ENCODE data around the gene GPC6.

DNA sequence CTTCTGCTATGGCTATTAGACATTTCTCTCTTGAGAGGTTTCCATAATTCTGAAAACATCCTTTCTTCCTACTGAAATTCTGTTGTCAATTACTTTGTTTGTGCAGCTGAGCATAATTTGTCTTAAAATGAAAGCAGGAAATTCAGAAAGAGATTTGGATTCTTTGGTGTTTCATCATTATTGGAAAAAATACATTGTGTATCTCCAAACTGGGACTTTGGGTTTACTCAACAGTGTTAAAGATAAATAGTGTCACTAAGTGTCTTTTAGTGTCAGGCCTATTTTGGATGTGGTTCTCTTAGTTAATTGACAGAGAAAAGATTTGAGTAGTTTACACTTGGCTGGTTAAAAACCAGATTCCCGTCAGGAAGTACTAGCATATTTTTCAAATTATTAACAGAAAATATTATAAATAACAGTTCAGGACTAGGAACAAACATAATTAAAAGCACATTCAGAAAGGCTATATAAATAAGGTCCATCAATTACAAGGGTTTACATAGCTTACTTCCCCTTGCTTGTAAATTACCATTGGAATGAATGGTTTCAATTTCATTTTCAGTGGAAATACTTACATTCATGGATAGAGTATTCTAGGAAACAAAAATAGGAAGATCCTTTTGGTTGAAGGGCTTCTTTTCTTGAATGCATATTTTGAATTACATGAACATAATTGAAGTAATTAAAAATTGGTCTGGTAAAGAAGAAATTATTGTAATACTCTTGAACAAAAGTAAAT lies 483.1 kb downstream of the GPC6 start:
- TF ChIP-seq EZH2phosphoT487 (IDR thresholded peaks at IDR 0.05; ENCODE audit: borderline replicate concordance, low read depth, low read length): no peak
- TF ChIP-seq, protein P1, sequence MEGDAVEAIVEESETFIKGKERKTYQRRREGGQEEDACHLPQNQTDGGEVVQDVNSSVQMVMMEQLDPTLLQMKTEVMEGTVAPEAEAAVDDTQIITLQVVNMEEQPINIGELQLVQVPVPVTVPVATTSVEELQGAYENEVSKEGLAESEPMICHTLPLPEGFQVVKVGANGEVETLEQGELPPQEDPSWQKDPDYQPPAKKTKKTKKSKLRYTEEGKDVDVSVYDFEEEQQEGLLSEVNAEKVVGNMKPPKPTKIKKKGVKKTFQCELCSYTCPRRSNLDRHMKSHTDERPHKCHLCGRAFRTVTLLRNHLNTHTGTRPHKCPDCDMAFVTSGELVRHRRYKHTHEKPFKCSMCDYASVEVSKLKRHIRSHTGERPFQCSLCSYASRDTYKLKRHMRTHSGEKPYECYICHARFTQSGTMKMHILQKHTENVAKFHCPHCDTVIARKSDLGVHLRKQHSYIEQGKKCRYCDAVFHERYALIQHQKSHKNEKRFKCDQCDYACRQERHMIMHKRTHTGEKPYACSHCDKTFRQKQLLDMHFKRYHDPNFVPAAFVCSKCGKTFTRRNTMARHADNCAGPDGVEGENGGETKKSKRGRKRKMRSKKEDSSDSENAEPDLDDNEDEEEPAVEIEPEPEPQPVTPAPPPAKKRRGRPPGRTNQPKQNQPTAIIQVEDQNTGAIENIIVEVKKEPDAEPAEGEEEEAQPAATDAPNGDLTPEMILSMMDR (conservative IDR thresholded peaks at IDR 0.05; ENCODE audit: low read length): no peak

Measured in OCI-LY7 (cell line).